ENCODE results near the gene CCR3.

DNA sequence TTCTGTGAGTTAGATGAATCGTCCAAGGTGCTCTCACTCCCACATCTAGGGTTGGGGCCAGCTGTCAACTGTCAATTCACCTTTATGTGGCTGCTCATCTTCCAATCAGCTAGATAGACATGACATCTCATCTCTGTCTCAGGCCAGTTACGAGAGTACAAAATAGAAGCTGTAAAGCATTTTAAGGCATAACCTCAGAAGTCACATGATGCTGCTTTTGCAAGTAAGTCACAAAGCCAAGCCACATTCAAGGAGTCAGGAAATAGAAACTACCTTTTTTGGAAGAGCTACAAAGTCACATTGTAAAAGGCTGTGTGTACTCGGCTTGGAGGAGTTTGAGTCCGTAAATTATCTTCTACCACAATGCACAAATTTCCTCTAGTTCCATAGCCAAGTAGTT, 29.1 kb upstream of the CCR3 start:
- TF ChIP-seq HNRNPK (IDR thresholded peaks at IDR 0.05; ENCODE audit: low read depth, low read length, poor library complexity, severe bottlenecking) (no peak), GATA2 (CRISPR knock-in tag; IDR thresholded peaks at IDR 0.05) (no peak), ARID3A (IDR thresholded peaks at IDR 0.05; ENCODE audit: borderline replicate concordance, low read depth, low read length) (no peak), MEIS2 (IDR thresholded peaks at IDR 0.05; ENCODE audit: partially characterized antibody) (no peak), NRF1 (conservative IDR thresholded peaks at IDR 0.05 in 1 of 2, IDR thresholded peaks at IDR 0.05 in 1 of 2) (no peak), SIX5 (IDR thresholded peaks at IDR 0.05; ENCODE audit: borderline replicate concordance in 1 of 2, insufficient read depth in 1 of 2, low read depth in 1 of 2, low read length in 2 of 2) (no peak)
- TF ChIP-seq, protein P1, sequence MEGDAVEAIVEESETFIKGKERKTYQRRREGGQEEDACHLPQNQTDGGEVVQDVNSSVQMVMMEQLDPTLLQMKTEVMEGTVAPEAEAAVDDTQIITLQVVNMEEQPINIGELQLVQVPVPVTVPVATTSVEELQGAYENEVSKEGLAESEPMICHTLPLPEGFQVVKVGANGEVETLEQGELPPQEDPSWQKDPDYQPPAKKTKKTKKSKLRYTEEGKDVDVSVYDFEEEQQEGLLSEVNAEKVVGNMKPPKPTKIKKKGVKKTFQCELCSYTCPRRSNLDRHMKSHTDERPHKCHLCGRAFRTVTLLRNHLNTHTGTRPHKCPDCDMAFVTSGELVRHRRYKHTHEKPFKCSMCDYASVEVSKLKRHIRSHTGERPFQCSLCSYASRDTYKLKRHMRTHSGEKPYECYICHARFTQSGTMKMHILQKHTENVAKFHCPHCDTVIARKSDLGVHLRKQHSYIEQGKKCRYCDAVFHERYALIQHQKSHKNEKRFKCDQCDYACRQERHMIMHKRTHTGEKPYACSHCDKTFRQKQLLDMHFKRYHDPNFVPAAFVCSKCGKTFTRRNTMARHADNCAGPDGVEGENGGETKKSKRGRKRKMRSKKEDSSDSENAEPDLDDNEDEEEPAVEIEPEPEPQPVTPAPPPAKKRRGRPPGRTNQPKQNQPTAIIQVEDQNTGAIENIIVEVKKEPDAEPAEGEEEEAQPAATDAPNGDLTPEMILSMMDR (IDR thresholded peaks at IDR 0.05 in 2 of 3, conservative IDR thresholded peaks at IDR 0.05 in 1 of 3; ENCODE audit: insufficient read depth in 2 of 3, low read depth in 1 of 3, low read length in 3 of 3) = no peak
- TF ChIP-seq, protein P2, sequence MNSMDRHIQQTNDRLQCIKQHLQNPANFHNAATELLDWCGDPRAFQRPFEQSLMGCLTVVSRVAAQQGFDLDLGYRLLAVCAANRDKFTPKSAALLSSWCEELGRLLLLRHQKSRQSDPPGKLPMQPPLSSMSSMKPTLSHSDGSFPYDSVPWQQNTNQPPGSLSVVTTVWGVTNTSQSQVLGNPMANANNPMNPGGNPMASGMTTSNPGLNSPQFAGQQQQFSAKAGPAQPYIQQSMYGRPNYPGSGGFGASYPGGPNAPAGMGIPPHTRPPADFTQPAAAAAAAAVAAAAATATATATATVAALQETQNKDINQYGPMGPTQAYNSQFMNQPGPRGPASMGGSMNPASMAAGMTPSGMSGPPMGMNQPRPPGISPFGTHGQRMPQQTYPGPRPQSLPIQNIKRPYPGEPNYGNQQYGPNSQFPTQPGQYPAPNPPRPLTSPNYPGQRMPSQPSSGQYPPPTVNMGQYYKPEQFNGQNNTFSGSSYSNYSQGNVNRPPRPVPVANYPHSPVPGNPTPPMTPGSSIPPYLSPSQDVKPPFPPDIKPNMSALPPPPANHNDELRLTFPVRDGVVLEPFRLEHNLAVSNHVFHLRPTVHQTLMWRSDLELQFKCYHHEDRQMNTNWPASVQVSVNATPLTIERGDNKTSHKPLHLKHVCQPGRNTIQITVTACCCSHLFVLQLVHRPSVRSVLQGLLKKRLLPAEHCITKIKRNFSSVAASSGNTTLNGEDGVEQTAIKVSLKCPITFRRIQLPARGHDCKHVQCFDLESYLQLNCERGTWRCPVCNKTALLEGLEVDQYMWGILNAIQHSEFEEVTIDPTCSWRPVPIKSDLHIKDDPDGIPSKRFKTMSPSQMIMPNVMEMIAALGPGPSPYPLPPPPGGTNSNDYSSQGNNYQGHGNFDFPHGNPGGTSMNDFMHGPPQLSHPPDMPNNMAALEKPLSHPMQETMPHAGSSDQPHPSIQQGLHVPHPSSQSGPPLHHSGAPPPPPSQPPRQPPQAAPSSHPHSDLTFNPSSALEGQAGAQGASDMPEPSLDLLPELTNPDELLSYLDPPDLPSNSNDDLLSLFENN (IDR thresholded peaks at IDR 0.05; ENCODE audit: low read depth in 2 of 2, low read length in 2 of 2) = no peak
- TF ChIP-seq, protein P3, sequence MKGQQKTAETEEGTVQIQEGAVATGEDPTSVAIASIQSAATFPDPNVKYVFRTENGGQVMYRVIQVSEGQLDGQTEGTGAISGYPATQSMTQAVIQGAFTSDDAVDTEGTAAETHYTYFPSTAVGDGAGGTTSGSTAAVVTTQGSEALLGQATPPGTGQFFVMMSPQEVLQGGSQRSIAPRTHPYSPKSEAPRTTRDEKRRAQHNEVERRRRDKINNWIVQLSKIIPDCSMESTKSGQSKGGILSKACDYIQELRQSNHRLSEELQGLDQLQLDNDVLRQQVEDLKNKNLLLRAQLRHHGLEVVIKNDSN (CRISPR knock-in tag; IDR thresholded peaks at IDR 0.05) = no peak

Measured in K562 (cell line).